HG03025 (cell line): ENCODE results near the gene CATSPERD.

Experiments
- ATAC-seq: cut with Tn5 transposase; IDR thresholded peaks from one replicate; pipeline ENCODE4 v1.9.1; 2021; ENCODE audit warnings: mild to moderate bottlenecking, moderate library complexity; ENCODE audit not compliant: unreplicated experiment, low FRiP score

The CATSPERD gene

DNA sequence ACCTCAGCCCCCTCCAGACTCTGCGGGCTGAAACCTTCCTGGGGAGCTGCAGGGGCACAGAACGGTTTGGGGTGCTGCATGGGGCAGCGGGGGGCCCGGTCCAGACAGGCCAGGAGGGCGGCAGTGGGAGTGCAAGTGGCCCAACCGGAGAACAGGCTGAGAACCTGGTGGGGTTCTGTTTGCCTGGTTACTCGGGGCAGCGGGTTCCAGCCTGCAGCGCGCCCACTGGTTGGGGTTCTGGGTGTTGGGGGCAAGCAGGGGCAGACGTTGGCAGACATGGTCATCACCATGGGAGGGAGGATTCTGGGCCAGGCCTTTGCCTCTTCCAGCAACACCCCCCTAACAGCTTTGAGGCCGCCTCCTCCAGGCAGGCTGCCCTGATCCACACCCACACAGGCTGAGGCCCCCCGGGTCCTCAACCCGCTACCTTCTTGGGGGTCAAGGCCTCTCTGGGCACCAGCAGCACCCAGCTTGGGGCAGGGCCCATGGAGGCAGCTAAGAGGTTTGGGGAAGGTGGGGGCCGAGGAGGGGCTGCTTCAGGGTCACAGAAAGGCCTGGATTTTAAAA is 64.2 kb downstream of the CATSPERD start, which contains the start of gene PRR22:
TSS of gene PRR22 (minus strand) at position 166 of the 567 bp plus-strand sequence. CDS start at position 80, 86 bp downstream.
- no peak for ATAC-seq

GRCh38 chr19:5785423-5785822 is 65.0 kb downstream of the CATSPERD start:
- ATAC-seq, result no peak

- no peak for ATAC-seq
Measured at GRCh38 chr19:5786593-5787408, 66.4 kb downstream of the CATSPERD start.

GRCh38 chr19:5787409-5788182 is 67.2 kb downstream of the CATSPERD start:
- ATAC-seq, result no peak

DNA sequence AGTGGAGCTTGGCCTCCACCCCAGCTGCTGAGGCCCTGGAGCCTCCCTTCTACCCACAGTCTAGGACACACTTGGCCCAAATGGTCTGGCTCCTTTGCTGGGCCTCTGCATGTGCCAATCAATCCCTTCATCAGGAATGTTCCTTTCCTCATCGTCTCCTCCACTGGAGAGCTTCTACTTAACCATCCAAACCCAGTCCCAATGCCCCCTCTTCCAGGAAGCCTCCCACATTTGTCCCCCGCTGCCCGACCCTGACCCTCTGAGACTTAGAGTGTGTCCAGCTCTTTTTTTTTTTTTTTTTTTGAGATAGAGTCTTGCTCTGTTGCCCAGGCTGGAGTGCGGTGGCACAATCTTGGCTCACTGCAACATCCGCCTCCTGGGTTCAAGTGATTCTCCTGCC is 68.0 kb downstream of the CATSPERD start:
- no peak for ATAC-seq

- no peak for ATAC-seq
Measured at GRCh38 chr19:5789351-5789761, 68.9 kb downstream of the CATSPERD start.

DNA sequence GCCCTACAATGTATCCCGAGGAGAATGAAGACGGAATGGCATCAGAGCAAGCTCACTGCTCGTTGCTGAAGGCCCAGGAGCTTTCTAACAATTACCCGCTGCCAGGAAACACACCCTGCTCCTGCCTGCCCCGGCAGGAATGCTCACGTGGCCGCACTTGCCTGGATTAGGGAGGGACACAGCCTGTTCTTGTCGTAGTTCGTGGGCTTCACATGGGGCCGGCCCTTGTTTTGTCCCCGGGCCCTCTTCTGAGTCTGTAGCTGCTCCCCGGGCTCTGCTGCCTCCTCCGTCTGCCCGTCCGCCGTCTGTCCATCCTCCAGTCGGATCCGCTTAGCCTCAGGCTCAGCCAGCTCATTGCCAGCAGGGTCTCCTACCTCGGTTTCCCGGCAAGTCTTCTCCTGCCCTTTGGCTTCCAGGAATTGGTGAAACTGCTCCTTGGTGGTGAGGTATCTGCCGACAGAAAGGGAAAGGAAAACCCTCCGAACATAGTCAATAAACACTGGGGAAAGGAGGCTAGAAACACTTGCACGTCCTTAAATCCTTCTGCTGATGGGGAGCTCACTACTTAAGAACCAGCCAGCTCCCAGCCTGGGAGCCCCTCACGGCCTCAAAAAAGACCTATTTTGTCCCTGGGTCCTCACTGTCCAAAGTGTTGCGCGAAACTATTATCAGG is 69.6 kb downstream of the CATSPERD start:
- ATAC-seq, result no peak

DNA sequence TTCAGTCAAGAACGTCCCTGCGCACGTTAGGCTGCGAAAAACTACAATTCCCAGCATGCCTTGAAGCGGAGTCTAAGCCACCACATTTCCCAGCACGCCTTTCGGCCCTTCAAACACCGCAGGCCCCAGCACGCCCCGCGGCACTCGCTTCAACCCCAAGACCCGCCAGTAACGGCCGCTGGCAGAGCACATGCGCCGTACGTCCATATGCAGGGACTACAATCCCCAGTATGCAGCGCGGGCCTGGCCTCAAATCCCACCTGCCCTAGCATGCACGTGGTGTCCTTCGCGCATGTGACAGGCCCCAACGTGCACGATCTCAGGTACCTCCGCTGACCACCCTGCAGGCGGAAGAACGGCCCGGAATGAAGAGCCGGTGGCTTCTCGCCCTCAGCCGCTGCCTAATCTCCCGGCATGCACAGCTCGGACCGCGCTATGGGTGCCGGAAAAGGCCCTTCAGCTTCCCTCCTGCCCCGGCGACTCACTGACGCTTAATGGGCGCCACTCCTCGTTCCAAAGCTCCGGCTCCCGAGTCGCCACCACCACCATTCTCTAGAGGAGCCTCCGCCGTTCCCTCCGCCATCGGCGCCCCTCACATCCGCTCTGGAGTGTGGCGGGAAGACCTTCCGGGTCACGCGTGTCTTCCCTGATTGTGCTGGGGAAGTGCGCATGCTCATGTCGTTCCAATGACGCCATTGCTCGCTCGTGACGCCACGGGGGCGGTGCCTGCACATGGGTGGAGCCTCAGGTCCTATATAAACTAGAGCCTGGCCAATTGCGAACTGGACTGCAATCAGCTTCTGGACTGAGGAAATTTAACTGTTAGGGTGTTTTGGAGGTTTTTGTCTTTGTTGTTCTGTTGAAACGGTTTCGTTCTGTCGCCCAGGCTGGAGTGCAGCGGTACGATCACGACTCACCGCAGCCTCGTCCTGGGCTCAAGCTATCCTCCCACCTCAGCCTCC is 70.4 kb downstream of the CATSPERD start, which contains the start of gene DUS3L:
TSS of gene DUS3L (minus strand) at position 605 of the 962 bp plus-strand sequence. CDS start at position 583, 22 bp downstream.
- ATAC-seq, result peak; percentile 77

- no peak for ATAC-seq
Measured at GRCh38 chr19:5792224-5792623, 71.8 kb downstream of the CATSPERD start.

GRCh38 chr19:5793188-5793587 is 72.8 kb downstream of the CATSPERD start:
- no peak for ATAC-seq

GRCh38 chr19:5795382-5795919 is 75.0 kb downstream of the CATSPERD start:
- no peak for ATAC-seq

DNA sequence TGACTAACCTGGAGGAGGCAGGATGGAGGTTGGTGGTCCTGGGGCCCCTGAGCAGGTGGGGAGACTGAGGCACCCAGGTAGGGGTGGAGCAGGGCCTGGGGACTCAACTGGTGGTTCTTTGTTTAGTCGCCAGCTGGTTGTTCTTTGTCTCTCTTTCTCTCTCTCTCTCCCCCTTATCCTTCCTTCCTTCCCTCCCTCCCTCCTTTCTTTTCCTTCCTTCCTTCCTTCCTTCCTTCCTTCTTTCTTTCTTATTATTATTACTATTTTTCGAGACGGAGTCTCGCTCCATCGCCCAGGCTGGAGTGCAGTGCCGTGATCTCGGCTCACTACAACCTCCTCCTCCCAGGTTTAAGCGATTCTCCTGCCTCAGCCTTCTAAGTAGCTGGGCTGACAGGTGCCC is 77.8 kb downstream of the CATSPERD start:
- no peak for ATAC-seq

DNA sequence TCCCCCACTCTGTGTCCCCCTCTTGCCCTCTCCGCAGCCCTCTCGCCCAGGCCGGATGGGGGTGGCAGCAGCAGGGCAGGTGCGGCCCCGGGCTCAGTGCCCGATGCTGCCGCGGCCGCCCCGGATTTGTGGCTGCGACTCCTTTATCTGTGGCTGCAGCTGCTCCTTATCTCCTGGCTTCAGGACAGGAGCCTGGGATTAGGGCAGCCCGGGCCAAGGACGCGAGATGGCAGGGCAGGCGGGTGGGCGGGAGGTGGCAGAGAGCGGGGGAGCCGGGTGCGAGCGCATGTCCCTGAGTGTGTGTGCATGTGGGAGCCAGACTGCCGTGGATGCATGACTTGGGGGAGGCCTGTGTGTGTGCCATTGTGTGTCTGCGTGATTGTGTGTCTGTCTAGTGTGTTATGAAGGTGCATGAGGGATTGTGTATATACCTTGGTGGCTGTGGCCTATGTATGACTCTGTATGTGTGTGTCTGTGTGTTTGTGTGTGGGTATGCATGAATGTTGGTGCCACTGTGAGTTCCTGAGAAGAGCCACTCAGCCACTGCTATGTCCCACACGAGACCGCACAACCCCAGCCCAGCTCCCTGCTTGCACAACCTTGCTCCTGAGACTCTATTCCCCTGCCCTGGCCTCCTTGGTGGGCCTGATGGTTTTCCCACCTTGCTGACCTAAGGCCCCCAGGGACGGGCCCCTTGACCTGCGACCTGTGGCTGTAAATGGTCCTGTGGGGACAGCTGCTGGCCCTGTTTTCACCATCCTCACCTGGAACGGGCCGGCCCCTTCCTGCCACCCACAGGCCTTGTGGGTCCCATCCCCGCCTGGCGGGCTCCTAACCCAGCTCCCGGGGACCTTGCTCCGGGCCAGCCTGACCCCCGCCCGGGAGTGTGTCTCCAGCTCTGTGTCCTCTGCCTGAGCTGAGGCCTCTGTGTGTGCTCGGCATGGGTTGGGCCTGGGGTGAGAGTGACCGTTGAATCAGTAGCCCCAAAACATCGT is 79.1 kb downstream of the CATSPERD start:
- no peak for ATAC-seq

- ATAC-seq, result no peak
Measured at GRCh38 chr19:5800361-5801270, 80.2 kb downstream of the CATSPERD start.

DNA sequence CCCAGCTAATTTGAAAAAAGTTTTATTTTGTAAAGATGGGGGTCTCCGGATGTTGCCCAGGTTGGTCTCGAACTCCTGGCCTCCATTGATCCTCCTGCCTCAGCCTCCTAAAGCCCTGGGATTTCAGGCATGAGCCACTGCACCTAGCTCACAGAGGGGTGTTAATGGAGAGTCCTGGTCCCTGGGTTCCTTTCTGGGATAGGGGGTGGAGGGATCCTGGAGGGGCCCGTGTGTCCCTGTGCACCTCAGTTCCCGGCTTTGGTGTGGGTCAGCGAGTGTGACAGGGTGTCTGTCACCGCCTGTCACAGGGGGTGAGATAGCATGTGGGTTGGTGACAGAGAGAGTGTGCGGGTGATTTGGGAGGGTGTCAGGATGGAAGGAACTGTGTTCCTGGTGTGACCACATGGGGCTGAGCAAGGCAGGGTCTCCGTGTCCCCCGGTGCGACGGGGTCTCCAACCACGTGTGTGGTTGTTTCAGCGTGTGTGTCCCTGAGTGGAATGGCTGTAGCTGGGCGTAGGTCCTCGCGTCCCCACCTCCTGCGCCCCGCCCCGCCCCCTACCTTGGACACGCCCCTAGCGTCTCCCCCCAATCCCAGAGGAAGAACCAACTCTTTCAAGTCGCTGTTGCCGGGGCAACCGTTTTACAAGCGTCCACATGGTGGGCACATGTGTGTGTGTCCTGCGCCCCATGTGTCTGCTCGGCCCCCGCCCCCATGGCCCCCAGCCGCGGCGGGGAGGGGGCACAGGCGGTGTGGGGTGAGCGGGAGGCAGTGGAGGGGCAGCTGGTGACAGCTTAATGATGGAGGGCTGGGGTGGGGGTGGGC is 81.6 kb downstream of the CATSPERD start:
- no peak for ATAC-seq

DNA sequence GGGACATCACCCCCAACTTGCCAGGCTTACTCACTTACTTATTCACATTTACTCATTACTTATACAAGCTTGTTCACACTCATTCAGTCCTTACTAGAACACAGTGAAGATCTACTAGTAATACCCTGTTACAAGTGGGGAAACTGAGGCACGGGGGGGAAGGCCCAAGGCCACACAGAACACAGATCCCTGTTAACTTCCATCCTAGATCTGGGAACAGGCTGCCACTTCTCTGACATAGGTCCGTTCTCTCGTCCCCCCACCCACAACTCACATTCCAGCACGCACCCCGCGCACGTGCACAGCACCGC is 83.0 kb downstream of the CATSPERD start:
- no peak for ATAC-seq
